Naive thymus-derived CD4-positive, alpha-beta T cell (primary cell): ENCODE measurements around the gene ZNF483. TPM values are rescaled to one million over a fixed set of nuclear protein-coding genes. Genes with fewer than 3 reads are reported as not detected.

Experiments used
- ATAC-seq: fragments of 150-1000 bp; cut with Tn5 transposase; 2 replicates; pipeline ENCODE4 v1.10.0; 2021; ENCODE audit warnings: mild to moderate bottlenecking, moderate library complexity
- CTCF ChIA-PET: fragments of 350-600 bp; sonication (Branson Sonifier 250); formaldehyde crosslinking; loops from one replicate; lab custom pipeline; 2021; ENCODE audit warnings: antibody characterized with exemption; lab: Charles Lee
- POLR2A ChIA-PET: fragments of 350-600 bp; sonication (Branson Sonifier 250); formaldehyde crosslinking; loops from one replicate; lab custom pipeline; 2021; ENCODE audit warnings: antibody characterized with exemption, inconsistent platforms; lab: Charles Lee
- DNase-seq, 9 donors: peaks; one replicate each; pipeline versions ENCODE4 v3.0.0 to v3.0.0-alpha.2; 2020 to 2022; ENCODE audit warnings: mixed read lengths in 1 of 9
- H3K27ac ChIP-seq: one replicate; pipeline ENCODE4 v1.7.0; 2013; ENCODE audit warnings: mild to moderate bottlenecking, low read depth, low read length, moderate library complexity
- H3K27me3 ChIP-seq, 2 donors: one replicate each; pipeline ENCODE4 v1.7.0; 2013; ENCODE audit warnings: low read length in 2 of 2, mild to moderate bottlenecking in 2 of 2, moderate library complexity in 2 of 2; ENCODE audit not compliant: control insufficient read depth in 2 of 2, insufficient read depth in 2 of 2
- H3K36me3 ChIP-seq, 3 experiments: 1 replicate in 2 of 3; 2 replicates in 1 of 3; pipeline ENCODE4 v1.7.0; 2013; ENCODE audit warnings: low read length in 3 of 3, mild to moderate bottlenecking in 3 of 3, moderate library complexity in 1 of 3; ENCODE audit not compliant: insufficient read depth in 3 of 3, control insufficient read depth in 2 of 3
- H3K4me1 ChIP-seq, 2 donors: one replicate each; pipeline ENCODE4 v1.7.0; 2013; ENCODE audit warnings: low read length in 2 of 2, mild to moderate bottlenecking in 2 of 2, moderate library complexity in 1 of 2; ENCODE audit not compliant: control insufficient read depth in 2 of 2, insufficient read depth in 2 of 2
- H3K4me3 ChIP-seq: 2 replicates; pipeline ENCODE4 v1.7.0; 2013; ENCODE audit warnings: mild to moderate bottlenecking, low read length
- H3K9me3 ChIP-seq, 3 experiments: 1 replicate in 2 of 3; 2 replicates in 1 of 3; pipeline ENCODE4 v1.7.0; 2013; ENCODE audit warnings: low read length in 3 of 3; ENCODE audit not compliant: control insufficient read depth in 2 of 3
- H3K27ac Mint-ChIP-seq, 9 donors: one replicate each; pipeline ENCODE4 v1.8.0; 2020 to 2022; ENCODE audit warnings: mixed read lengths in 9 of 9, mild to moderate bottlenecking in 8 of 9, moderate library complexity in 5 of 9, inconsistent platforms in 2 of 9
- H3K27me3 Mint-ChIP-seq, 5 donors: one replicate each; pipeline ENCODE4 v1.8.0; 2021 to 2022; ENCODE audit warnings: mixed read lengths in 5 of 5, mild to moderate bottlenecking in 1 of 5
- H3K36me3 Mint-ChIP-seq, 5 donors: one replicate each; pipeline ENCODE4 v1.8.0; 2020 to 2022; ENCODE audit warnings: mixed read lengths in 5 of 5, mild to moderate bottlenecking in 3 of 5, inconsistent platforms in 1 of 5
- H3K4me1 Mint-ChIP-seq, 7 donors: one replicate each; pipeline ENCODE4 v1.8.0; 2020 to 2022; ENCODE audit warnings: mixed read lengths in 7 of 7, mild to moderate bottlenecking in 3 of 7, inconsistent platforms in 1 of 7
- H3K4me3 Mint-ChIP-seq, 10 donors: one replicate each; pipeline ENCODE4 v1.8.0; 2020 to 2022; ENCODE audit warnings: mild to moderate bottlenecking in 10 of 10, mixed read lengths in 10 of 10, moderate library complexity in 6 of 10, inconsistent platforms in 2 of 10
- H3K9me3 Mint-ChIP-seq, 11 donors: one replicate each; pipeline ENCODE4 v1.8.0; 2020 to 2022; ENCODE audit warnings: mixed read lengths in 11 of 11, mild to moderate bottlenecking in 4 of 11, inconsistent platforms in 1 of 11, moderate library complexity in 1 of 11
- intact Hi-C, 2 donors: fragments of 100-400 bp; cut with micrococcal nuclease; formaldehyde crosslinking; loops; one replicate each; pipeline ENCODE4 v1.15.1; 2023
- polyA plus RNA-seq, 2 donors: library from polyadenylated mRNA; unstranded; fragments of 300-500 nt; fragmentation: Illumina TruSeq; gene quantifications; one replicate each; pipeline ENCODE4 v1.2.3, GENCODE V29; 2021
- total RNA-seq, 6 experiments: library from RNA in 5 of 6; stranded (reverse) in 5 of 6; gene quantifications; 1 replicate in 5 of 6; 2 replicates in 1 of 6; pipeline ENCODE4 v1.2.3 and lab custom pipeline; 2021 to 2026

ZNF483 gene
- total and polyA plus RNA-seq, 7 experiments from 2014 or later, result 3.0 to 37.1 (median 15.5) TPM

- no peaks in the 10 kb centered on the region for H3K4me1 ChIP-seq
- no peak overlapping the region for H3K4me3 ChIP-seq
- no peaks in the 10 kb centered on the region for H3K9me3 ChIP-seq
- CTCF ChIA-PET, result interaction anchor here (0.6 kb wide), 1 partner anchor 104 kb away, joined by 3 read pairs; no protein-coding TSS in a partner anchor
- no peaks in the 10 kb centered on the region for H3K36me3 ChIP-seq
- DNase-seq (no peak), ATAC-seq (no peak)
- Mint-ChIP-seq H3K9me3 (peaks cover 0 to 3% (median 0%) of the 10 kb centered on the region in 11 donors), H3K27me3 (peaks cover 0 to 9% (median 0%) of the 10 kb centered on the region in 5 donors), H3K36me3 (no peaks in the 10 kb centered on the region), H3K4me1 (no peaks in the 10 kb centered on the region), H3K4me3 (no peak overlapping the region), H3K27ac (no peak overlapping the region)
- no peaks in the 10 kb centered on the region for H3K27me3 ChIP-seq
- no peak overlapping the region for H3K27ac ChIP-seq
- POLR2A ChIA-PET, result no interaction called here
- intact Hi-C loops, result no loop called here
Observed at GRCh38 chr9:111586378-111586777, 61.4 kb downstream of the ZNF483 start.

GRCh38 chr9:111588846-111589245, 63.9 kb downstream of the ZNF483 start:
- intact Hi-C loops, result no loop called here
- no peak for DNase-seq
- Mint-ChIP-seq H3K27ac (no peak overlapping the region), H3K9me3 (peaks cover 0 to 3% (median 0%) of the 10 kb centered on the region in 11 donors), H3K4me1 (no peaks in the 10 kb centered on the region), H3K27me3 (peaks cover 0 to 9% (median 0%) of the 10 kb centered on the region in 5 donors), H3K36me3 (no peaks in the 10 kb centered on the region), H3K4me3 (no peak overlapping the region)
- Histone ChIP-seq H3K27me3 (no peaks in the 10 kb centered on the region), H3K9me3 (no peaks in the 10 kb centered on the region), H3K36me3 (no peaks in the 10 kb centered on the region), H3K27ac (no peak overlapping the region), H3K4me1 (no peaks in the 10 kb centered on the region), H3K4me3 (no peak overlapping the region)
- ATAC-seq, result no peak
- CTCF ChIA-PET, result interaction anchor here (0.6 kb wide), 1 partner anchor 1784 kb away, joined by 3 read pairs; no protein-coding TSS in a partner anchor
- POLR2A ChIA-PET, result no interaction called here

GRCh38 chr9:111597852-111598732, 73.1 kb downstream of the ZNF483 start:
- intact Hi-C loops, result loop anchor here (1.0 to 10.0 kb wide), 15 partner anchors 24 to 779 kb away; partner anchors contain the start of genes DNAJC25 (in 2 of the 2), ECPAS (in 2 of the 2), GNG10 (in 1 of the 2) and ZNF483 (in 1 of the 2)
- DNase-seq (peak; percentile 40 to 77 (median 65)), ATAC-seq (peak; percentile 82)
- ChIA-PET CTCF (interaction anchor here (0.6 to 2.9 kb wide), 13 partner anchors 23 to 631 kb away, joined by 3 to 16 read pairs (median 5); no protein-coding TSS in a partner anchor), POLR2A (interaction anchor here (0.7 to 1.2 kb wide), 3 partner anchors 33 to 114 kb away, joined by 3 read pairs; partner anchors contain the start of genes DNAJC25 and ECPAS)
- peaks cover 17 to 42% (median 29%) of the 10 kb centered on the region in 5 donors for H3K27me3 Mint-ChIP-seq
- H3K36me3 Mint-ChIP-seq, result peaks cover 0 to 3% (median 0%) of the 10 kb centered on the region in 5 donors
- peak overlapping the region; percentile 77 to 94 (median 89) for H3K4me3 Mint-ChIP-seq
- peaks cover 0 to 9% of the 10 kb centered on the region in 2 donors for H3K27me3 ChIP-seq
- H3K27ac Mint-ChIP-seq, result peak overlapping the region in 4 of 9 donors; percentile 2 to 62 (median 42)
- H3K9me3 Mint-ChIP-seq, result peaks cover 0 to 1% (median 0%) of the 10 kb centered on the region in 11 donors
- no peaks in the 10 kb centered on the region for H3K36me3 ChIP-seq
- peak overlapping the region; percentile 33 for H3K4me3 ChIP-seq
- no peak overlapping the region for H3K27ac ChIP-seq
- H3K9me3 ChIP-seq, result no peaks in the 10 kb centered on the region
- H3K4me1 ChIP-seq, result peaks cover 12 to 15% of the 10 kb centered on the region in 2 donors
- H3K4me1 Mint-ChIP-seq, result peaks cover 13 to 29% (median 24%) of the 10 kb centered on the region in 7 donors

- DNase-seq (peak in 4 of 9 donors; percentile 3 to 11 (median 5)), ATAC-seq (no peak)
- peaks cover 12 to 15% of the 10 kb centered on the region in 2 donors for H3K4me1 ChIP-seq
- Mint-ChIP-seq H3K4me1 (peaks cover 13 to 29% (median 24%) of the 10 kb centered on the region in 7 donors), H3K27me3 (peaks cover 17 to 42% (median 29%) of the 10 kb centered on the region in 5 donors), H3K4me3 (peak overlapping the region; percentile 77 to 94 (median 89)), H3K36me3 (peaks cover 0 to 3% (median 0%) of the 10 kb centered on the region in 5 donors), H3K9me3 (peaks cover 0 to 1% (median 0%) of the 10 kb centered on the region in 11 donors), H3K27ac (peak overlapping the region in 2 of 9 donors; percentile 28 to 84)
- POLR2A ChIA-PET, result interaction anchor here (0.7 to 1.2 kb wide), 3 partner anchors 32 to 115 kb away, joined by 3 read pairs; partner anchors contain the start of genes DNAJC25 and ECPAS
- CTCF ChIA-PET, result interaction anchor here (0.6 to 2.9 kb wide), 10 partner anchors 23 to 476 kb away, joined by 3 to 16 read pairs (median 5); no protein-coding TSS in a partner anchor
- H3K9me3 ChIP-seq, result no peaks in the 10 kb centered on the region
- H3K27me3 ChIP-seq, result peaks cover 0 to 9% of the 10 kb centered on the region in 2 donors
- no peaks in the 10 kb centered on the region for H3K36me3 ChIP-seq
- H3K27ac ChIP-seq, result no peak overlapping the region
- intact Hi-C loops, result loop anchor here (1.0 to 10.0 kb wide), 15 partner anchors 24 to 779 kb away; partner anchors contain the start of genes DNAJC25 (in 2 of the 2), ECPAS (in 2 of the 2) and ZNF483 (in 1 of the 2)
- peak overlapping the region; percentile 33 for H3K4me3 ChIP-seq
Observed at GRCh38 chr9:111598733-111599091, 73.7 kb downstream of the ZNF483 start.

- POLR2A ChIA-PET, result interaction anchor here (1.2 kb wide), 1 partner anchor 32 kb away, joined by 3 read pairs; the partner anchor contains the start of gene DNAJC25
- DNase-seq (peak in 8 of 9 donors; percentile 4 to 39 (median 14)), ATAC-seq (peak; percentile 33)
- Mint-ChIP-seq H3K4me1 (peaks cover 13 to 29% (median 24%) of the 10 kb centered on the region in 7 donors), H3K27me3 (peaks cover 17 to 42% (median 30%) of the 10 kb centered on the region in 5 donors), H3K27ac (peak within 1 kb of the TSS in 2 of 9 donors; percentile 28 to 84), H3K9me3 (peaks cover 0 to 1% (median 0%) of the 10 kb centered on the region in 11 donors), H3K36me3 (peaks cover 0 to 3% (median 0%) of the 10 kb centered on the region in 5 donors), H3K4me3 (peak within 1 kb of the TSS; percentile 77 to 94 (median 89))
- intact Hi-C loops, result loop anchor here (1.0 to 10.0 kb wide), 8 partner anchors 23 to 778 kb away; partner anchors contain the start of genes ECPAS (in 2 of the 2), DNAJC25 (in 1 of the 2) and ZNF483 (in 1 of the 2)
- Histone ChIP-seq H3K4me3 (peak within 1 kb of the TSS; percentile 39), H3K9me3 (no peaks in the 10 kb centered on the region), H3K36me3 (no peaks in the 10 kb centered on the region), H3K4me1 (peaks cover 12 to 15% of the 10 kb centered on the region in 2 donors), H3K27ac (no peak within 1 kb of the TSS), H3K27me3 (peaks cover 0 to 9% of the 10 kb centered on the region in 2 donors)
- CTCF ChIA-PET, result interaction anchor here (1.3 to 2.9 kb wide), 6 partner anchors 22 to 475 kb away, joined by 3 to 16 read pairs (median 6); no protein-coding TSS in a partner anchor
Observed at GRCh38 chr9:111599092-111599954, 74.3 kb downstream of the ZNF483 start, which contains the start of gene PTGR1. TSS of gene PTGR1 (minus strand) at chr9:111599647. CDS start at chr9:111597422, 2,225 bp downstream.
